ENCODE measurements around the gene EOMES. TPM values are rescaled to one million over a fixed set of nuclear protein-coding genes. Genes with fewer than 3 reads are reported as not detected.
A peak's percentile ranks its signal among the peaks of the same experiment; 100 is the strongest.

Gene EOMES
- total and polyA plus RNA-seq, 2 experiments from 2014 or later: 0.10 TPM

GRCh38 chr3:27724459-27725197 lies 2.5 kb upstream of the EOMES start:
- H2AFZ ChIP-seq: no peak overlapping the region

DNA sequence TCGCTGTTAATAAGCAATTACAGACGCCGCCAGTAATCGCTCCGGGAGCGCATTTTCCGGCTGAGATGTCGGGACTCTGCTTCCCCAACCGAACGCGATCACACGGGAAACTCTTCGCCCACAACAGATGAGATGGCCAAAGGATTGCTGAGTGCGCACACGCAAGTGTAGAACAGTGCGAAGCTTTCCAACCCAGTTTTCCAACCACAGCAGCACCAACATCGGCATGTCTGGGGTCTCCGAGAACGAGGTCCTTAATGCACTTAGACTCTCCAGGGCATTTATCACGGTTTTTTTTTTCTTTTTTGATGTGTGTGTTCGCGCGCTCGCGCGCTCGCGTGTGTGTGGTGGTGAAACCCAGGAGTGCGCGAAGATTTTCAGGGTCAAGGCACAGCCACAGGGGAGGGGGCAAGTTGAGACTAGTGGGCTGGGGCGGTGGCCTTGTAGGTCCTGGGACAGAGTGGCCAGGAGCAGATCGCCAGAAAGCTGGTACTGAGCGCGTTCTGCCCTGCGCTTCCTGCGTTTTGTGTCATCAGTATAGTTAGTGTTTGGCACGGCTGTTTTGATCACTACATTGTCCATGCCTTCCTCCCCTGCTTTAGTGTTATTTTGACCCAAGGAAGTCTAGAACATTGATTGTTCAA lies 1.8 kb upstream of the EOMES start:
- Histone ChIP-seq H3K4me2 (peak overlapping the region; percentile 90), H3K36me3 (ENCODE audit: insufficient read depth) (no peaks in the 10 kb centered on the region), H3K27me3 (ENCODE audit: insufficient read depth) (peaks cover 100% of the 10 kb centered on the region), H3K9me2 (ENCODE audit: insufficient read depth) (no peaks in the 10 kb centered on the region), H2AFZ (no peak overlapping the region), H3F3A (replicated peaks; ENCODE audit: low read depth) (peaks cover 34% of the 10 kb centered on the region), H4K20me1 (replicated peaks; ENCODE audit: insufficient read depth) (peaks cover 21% of the 10 kb centered on the region), H3K4me1 (ENCODE audit: insufficient read depth) (peaks cover 76% of the 10 kb centered on the region), H3K27ac (ENCODE audit: low read depth) (no peak overlapping the region), H3K79me2 (replicated peaks; ENCODE audit: insufficient read depth) (no peaks in the 10 kb centered on the region), H3K4me3 (peak overlapping the region; percentile 62)
- H3K4me3 Mint-ChIP-seq: peak overlapping the region; percentile 76
- no peak overlapping the region for H3K27ac Mint-ChIP-seq
- DNase-seq (ENCODE audit: low spot score): peak; percentile 52
- ATAC-seq: no peak
- H3K9me3 Mint-ChIP-seq: no peaks in the 10 kb centered on the region; the same call in 1 of the 3 replicates
- H3K36me3 Mint-ChIP-seq (ENCODE audit: low read depth): no peaks in the 10 kb centered on the region
- H3K27me3 Mint-ChIP-seq (ENCODE audit: insufficient read depth, low read depth, poor library complexity): peaks cover 93% of the 10 kb centered on the region
- TF ChIP-seq POLR2AphosphoS5 (IDR thresholded peaks at IDR 0.05; ENCODE audit: low read depth) (no peak), STAT1 (IDR thresholded peaks at IDR 0.05; ENCODE audit: unreplicated experiment) (no peak), EZH2 (IDR thresholded peaks at IDR 0.05; ENCODE audit: low read depth, unreplicated experiment) (peak; percentile 95), EZH2phosphoT487 (IDR thresholded peaks at IDR 0.05; ENCODE audit: unreplicated experiment) (peak; percentile 63)
- TF ChIP-seq, protein P1, sequence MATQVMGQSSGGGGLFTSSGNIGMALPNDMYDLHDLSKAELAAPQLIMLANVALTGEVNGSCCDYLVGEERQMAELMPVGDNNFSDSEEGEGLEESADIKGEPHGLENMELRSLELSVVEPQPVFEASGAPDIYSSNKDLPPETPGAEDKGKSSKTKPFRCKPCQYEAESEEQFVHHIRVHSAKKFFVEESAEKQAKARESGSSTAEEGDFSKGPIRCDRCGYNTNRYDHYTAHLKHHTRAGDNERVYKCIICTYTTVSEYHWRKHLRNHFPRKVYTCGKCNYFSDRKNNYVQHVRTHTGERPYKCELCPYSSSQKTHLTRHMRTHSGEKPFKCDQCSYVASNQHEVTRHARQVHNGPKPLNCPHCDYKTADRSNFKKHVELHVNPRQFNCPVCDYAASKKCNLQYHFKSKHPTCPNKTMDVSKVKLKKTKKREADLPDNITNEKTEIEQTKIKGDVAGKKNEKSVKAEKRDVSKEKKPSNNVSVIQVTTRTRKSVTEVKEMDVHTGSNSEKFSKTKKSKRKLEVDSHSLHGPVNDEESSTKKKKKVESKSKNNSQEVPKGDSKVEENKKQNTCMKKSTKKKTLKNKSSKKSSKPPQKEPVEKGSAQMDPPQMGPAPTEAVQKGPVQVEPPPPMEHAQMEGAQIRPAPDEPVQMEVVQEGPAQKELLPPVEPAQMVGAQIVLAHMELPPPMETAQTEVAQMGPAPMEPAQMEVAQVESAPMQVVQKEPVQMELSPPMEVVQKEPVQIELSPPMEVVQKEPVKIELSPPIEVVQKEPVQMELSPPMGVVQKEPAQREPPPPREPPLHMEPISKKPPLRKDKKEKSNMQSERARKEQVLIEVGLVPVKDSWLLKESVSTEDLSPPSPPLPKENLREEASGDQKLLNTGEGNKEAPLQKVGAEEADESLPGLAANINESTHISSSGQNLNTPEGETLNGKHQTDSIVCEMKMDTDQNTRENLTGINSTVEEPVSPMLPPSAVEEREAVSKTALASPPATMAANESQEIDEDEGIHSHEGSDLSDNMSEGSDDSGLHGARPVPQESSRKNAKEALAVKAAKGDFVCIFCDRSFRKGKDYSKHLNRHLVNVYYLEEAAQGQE (IDR thresholded peaks at IDR 0.05; ENCODE audit: unreplicated experiment): no peak
- H3K4me1 Mint-ChIP-seq: peaks cover 76% of the 10 kb centered on the region

More at GRCh38 chr3:27724459-27725197, 2.5 kb upstream of the EOMES start:
- ATAC-seq: no peak
- Histone ChIP-seq H4K20me1 (replicated peaks; ENCODE audit: insufficient read depth) (peaks cover 21% of the 10 kb centered on the region), H3K4me1 (ENCODE audit: insufficient read depth) (peaks cover 76% of the 10 kb centered on the region), H3K27ac (ENCODE audit: low read depth) (no peak overlapping the region), H3K27me3 (ENCODE audit: insufficient read depth) (peaks cover 100% of the 10 kb centered on the region), H3K4me2 (peak overlapping the region; percentile 90), H3F3A (replicated peaks; ENCODE audit: low read depth) (peaks cover 37% of the 10 kb centered on the region), H3K79me2 (replicated peaks; ENCODE audit: insufficient read depth) (no peaks in the 10 kb centered on the region), H3K9me2 (ENCODE audit: insufficient read depth) (no peaks in the 10 kb centered on the region), H3K4me3 (peak overlapping the region; percentile 62; the same call in 1 of the 2 replicates), H3K36me3 (ENCODE audit: insufficient read depth) (no peaks in the 10 kb centered on the region)
- peaks cover 93% of the 10 kb centered on the region for H3K27me3 Mint-ChIP-seq (ENCODE audit: insufficient read depth, low read depth, poor library complexity)
- DNase-seq (ENCODE audit: low spot score): peak; percentile 46
- no peaks in the 10 kb centered on the region; the same call in 1 of the 3 replicates for H3K9me3 Mint-ChIP-seq
- no peak overlapping the region for H3K27ac Mint-ChIP-seq
- peak overlapping the region; percentile 76; the same call in 1 of the 3 replicates for H3K4me3 Mint-ChIP-seq
- H3K4me1 Mint-ChIP-seq: peaks cover 76% of the 10 kb centered on the region
- no peaks in the 10 kb centered on the region for H3K36me3 Mint-ChIP-seq (ENCODE audit: low read depth)
- TF ChIP-seq STAT1 (IDR thresholded peaks at IDR 0.05; ENCODE audit: unreplicated experiment) (no peak), ZNF114 (CRISPR knock-in tag; IDR thresholded peaks at IDR 0.05) (no peak), NANOG (IDR thresholded peaks at IDR 0.05; ENCODE audit: borderline replicate concordance) (no peak), EZH2 (IDR thresholded peaks at IDR 0.05; ENCODE audit: low read depth, unreplicated experiment) (peak; percentile 95), CREB1 (CRISPR knock-in tag; IDR thresholded peaks at IDR 0.05; ENCODE audit: low read depth) (no peak), EZH2phosphoT487 (IDR thresholded peaks at IDR 0.05; ENCODE audit: unreplicated experiment) (peak; percentile 67)
- TF ChIP-seq, protein P1 (IDR thresholded peaks at IDR 0.05; ENCODE audit: unreplicated experiment): no peak
